HepG2 (cell line): ENCODE results near the gene ZNF22. TPM values are rescaled to one million over a fixed set of nuclear protein-coding genes. Genes with fewer than 3 reads are reported as not detected.

Experiments used
- ATAC-seq: fragments of 200-7000 bp; cut with Tn5 transposase; 3 replicates; pipeline ENCODE4 v1.9.1; 2020; ENCODE audit warnings: mild to moderate bottlenecking, moderate library complexity
- BruUV-seq: library from RNA; stranded (reverse); fragments of 400-500 nt; replicated peaks from 2 replicates; lab custom pipeline; 2021; lab: Mats Ljungman, UMichigan
- CTCF ChIA-PET: fragments of 300-600 bp; formaldehyde crosslinking; extraction: SDS; loops from one replicate; lab custom pipeline; 2021; ENCODE audit warnings: low total read pairs, inconsistent platforms, low intra/inter-chr PET ratio; lab: Yijun Ruan, JAX
- POLR2A ChIA-PET: fragments of 350-600 bp; sonication (Branson Sonifier 250); formaldehyde crosslinking; loops from one replicate; lab custom pipeline; 2020; ENCODE audit warnings: antibody characterized with exemption, inconsistent platforms; lab: Yijun Ruan, JAX
- DNase-seq: peaks from one replicate; pipeline ENCODE4 v3.0.0-alpha.2; 2015; ENCODE audit warnings: low spot score
- FAIRE-seq: peaks from 3 replicates; lab custom pipeline; 2011; peaks lifted over from hg19 to GRCh38; lab: Jason Lieb, UNC
- H2AFZ ChIP-seq: one replicate; pipeline ENCODE4 v1.6.1; 2011; ENCODE audit warnings: low read length, inconsistent platforms
- H3K27ac ChIP-seq: fragments of 300-600 bp; 3 replicates; pipeline ENCODE4 v1.8.0; 2011; ENCODE audit warnings: mixed run types, mild to moderate bottlenecking, mixed read lengths, low read length, inconsistent platforms; ENCODE audit not compliant: insufficient read depth; ENCODE audit errors: extremely low read length
- H3K27me3 ChIP-seq, 2 experiments: fragments of 200-600 bp in 1 of 2; 2 replicates in 1 of 2; 3 replicates in 1 of 2; pipeline versions ENCODE4 v1.6.0 to v1.8.0; 2011; ENCODE audit warnings: low read length in 2 of 2, mild to moderate bottlenecking in 2 of 2, moderate library complexity in 2 of 2, inconsistent platforms in 1 of 2; ENCODE audit not compliant: insufficient read depth in 2 of 2, control insufficient read depth in 1 of 2
- H3K36me3 ChIP-seq, 2 experiments: fragments of 200-600 bp in 1 of 2; replicated peaks in 1 of 2; 2 replicates in 1 of 2; 3 replicates in 1 of 2; pipeline versions ENCODE4 v1.5.1 to v1.8.0; 2011; ENCODE audit warnings: low read length in 2 of 2, inconsistent platforms in 1 of 2; ENCODE audit not compliant: insufficient read depth in 2 of 2, control insufficient read depth in 1 of 2
- H3K4me1 ChIP-seq: 2 replicates; pipeline ENCODE4 v1.5.1; 2012; ENCODE audit warnings: low read length, inconsistent platforms; ENCODE audit not compliant: insufficient read depth
- H3K4me2 ChIP-seq: 2 replicates; pipeline ENCODE4 v1.6.0; 2011; ENCODE audit warnings: low read depth, low read length, inconsistent platforms
- H3K4me3 ChIP-seq, 3 experiments: fragments of 200-600 bp in 1 of 3; sonication (generic), shearing (Covaris generic) in 1 of 3; replicated peaks in 1 of 3; 2 replicates each; pipeline ENCODE4 v1.5.1; 2011 to 2016; ENCODE audit warnings: low read length in 3 of 3, inconsistent platforms in 2 of 3, low read depth in 2 of 3, mild to moderate bottlenecking in 2 of 3, control low read depth in 1 of 3, mixed read lengths in 1 of 3; ENCODE audit not compliant: insufficient read depth in 1 of 3
- H3K79me2 ChIP-seq: one replicate; pipeline ENCODE4 v1.6.1; 2011; ENCODE audit warnings: low read length, inconsistent platforms; ENCODE audit not compliant: insufficient read depth
- H3K9ac ChIP-seq: 2 replicates; pipeline ENCODE4 v1.6.0; 2011; ENCODE audit warnings: mild to moderate bottlenecking, low read depth, low read length, inconsistent platforms; ENCODE audit not compliant: insufficient read depth
- H3K9me3 ChIP-seq: 2 replicates; pipeline ENCODE4 v1.5.1; 2012; ENCODE audit warnings: mild to moderate bottlenecking, low read length
- H4K20me1 ChIP-seq: 2 replicates; pipeline ENCODE4 v1.6.0; 2011; ENCODE audit warnings: inconsistent platforms, mild to moderate bottlenecking, low read length, moderate library complexity; ENCODE audit not compliant: insufficient read depth
- AGO2 ChIP-seq: fragments of 200-400 bp; formaldehyde crosslinking; optimal IDR thresholded peaks from 2 replicates; pipeline ENCODE3; 2017; ENCODE audit warnings: mild to moderate bottlenecking, low read depth, low read length, moderate library complexity
- GABPB1 ChIP-seq: IDR thresholded peaks from 2 replicates; pipeline ENCODE4 v1.6.1; 2016; ENCODE audit warnings: mild to moderate bottlenecking, missing genetic modification reagents, moderate library complexity, missing compliant biosample characterization
- KDM1A ChIP-seq: IDR thresholded peaks from 2 replicates; pipeline ENCODE4 v1.6.1; 2016; ENCODE audit warnings: missing compliant biosample characterization
- MYPOP ChIP-seq: sonication (generic); formaldehyde crosslinking; IDR thresholded peaks from 2 replicates; pipeline ENCODE4 v1.8.1; 2023; ENCODE audit warnings: mild to moderate bottlenecking, moderate library complexity, missing genetic modification reagents
- PHF5A ChIP-seq: IDR thresholded peaks from one replicate; pipeline ENCODE4 v1.6.1; 2018; ENCODE audit warnings: low read depth, missing genetic modification reagents; ENCODE audit not compliant: unreplicated experiment
- RBFOX2 ChIP-seq: fragments of 200-400 bp; formaldehyde crosslinking; IDR thresholded peaks from 2 replicates; pipeline ENCODE4 v1.6.1; 2017; ENCODE audit warnings: low read depth, mild to moderate bottlenecking, low read length
- RORA ChIP-seq: sonication (generic); formaldehyde crosslinking; IDR thresholded peaks from 2 replicates; pipeline ENCODE4 v1.5.0; 2020; ENCODE audit warnings: mild to moderate bottlenecking, missing genetic modification reagents, moderate library complexity
- SOX5 ChIP-seq: IDR thresholded peaks from 2 replicates; pipeline ENCODE4 v1.6.1; 2016; ENCODE audit warnings: borderline replicate concordance
- ZNF710 ChIP-seq: sonication (generic); formaldehyde crosslinking; IDR thresholded peaks from 2 replicates; pipeline ENCODE4 v1.5.0; 2020; ENCODE audit warnings: mild to moderate bottlenecking, missing genetic modification reagents, borderline replicate concordance
- ZNF775 ChIP-seq: sonication (generic); formaldehyde crosslinking; IDR thresholded peaks from 2 replicates; pipeline ENCODE4 v1.4.0; 2020; ENCODE audit warnings: missing genetic modification reagents, mild to moderate bottlenecking, moderate library complexity, borderline replicate concordance
- WGBS: methylation state at CpG from one replicate; pipeline ENCODE4 v1.1.6; 2017; ENCODE audit warnings: low lambda C conversion rate; 5-methylcytosine and 5-hydroxymethylcytosine counted together
- in situ Hi-C: cut with HindIII; loops from 2 replicates; pipeline ENCODE4 v1.10.0; 2017; ENCODE audit warnings: low pct_unique_long_range_greater_than_20kb; ENCODE audit not compliant: extremely low pct_ligation_motif_present
- intact Hi-C: fragments of 100-400 bp; cut with micrococcal nuclease; formaldehyde crosslinking; loops from one replicate; pipeline ENCODE4 v1.10.0; 2022; ENCODE audit not compliant: unreplicated experiment
- polyA plus RNA-seq, 8 experiments: library from polyadenylated mRNA; depleted of rRNA in 3 of 8; stranded (reverse) in 7 of 8; unstranded in 1 of 8; fragments of >200 nt; fragmentation: Illumina TruSeq in 4 of 8; extraction: Trizol in 4 of 8; gene quantifications; 2 replicates each; pipeline versions ENCODE4 v1.2.1 to v1.2.3, GENCODE V29; 2011 to 2016; ENCODE audit warnings: low read depth in 4 of 8, missing spikeins in 1 of 8, mixed read lengths in 1 of 8; ENCODE audit not compliant: insufficient read depth in 1 of 8
- total RNA-seq, 5 experiments: library from RNA; depleted of rRNA; stranded (reverse); fragments of >200 nt; fragmentation: Illumina TruSeq; extraction: Trizol; gene quantifications; 2 replicates each; pipeline ENCODE4 v1.2.3, GENCODE V29; 2016; ENCODE audit warnings: low read depth in 1 of 5

Gene ZNF22
- total and polyA plus RNA-seq, 2 of the 13 experiments (the other 11 are each of a cell fraction or from before 2014, with no cell fraction given) = 0.40 to 1.3 TPM

- POLR2A ChIA-PET = interaction anchor here (10.2 kb wide), 2 partner anchors 10 to 38 kb away, joined by 215 to 407 read pairs; partner anchors contain the start of gene RASSF4
- 100% methylated on average over 2 of the region's 6 CpGs for WGBS
These were observed 27.8 kb upstream of the ZNF22 start for GRCh38 chr10:44972874-44973306.

More at GRCh38 chr10:44972874-44973306, 27.8 kb upstream of the ZNF22 start:
- FAIRE-seq (no peak), ATAC-seq (no peak; the same call in 2 of the 3 replicates), DNase-seq (no peak)
- no TSS peak for BruUV-seq
- Histone ChIP-seq H3K79me2 (peaks cover 30% of the 10 kb centered on the region), H3K9me3 (no peaks in the 10 kb centered on the region), H3K4me3 (no peak overlapping the region), H4K20me1 (peaks cover 39% of the 10 kb centered on the region), H2AFZ (no peak overlapping the region), H3K27me3 (no peaks in the 10 kb centered on the region; a peak in 1 of 5 replicates), H3K36me3 (peaks cover 19 to 61% of the 10 kb centered on the region in 2 experiments; a peak in 4 of 5 replicates), H3K9ac (no peak overlapping the region), H3K4me2 (no peak overlapping the region), H3K4me1 (peaks cover 45% of the 10 kb centered on the region), H3K27ac (no peak overlapping the region)
- CTCF ChIA-PET = interaction anchor here (3.8 kb wide), 1 partner anchor 40 kb away, joined by 64 read pairs; no protein-coding TSS in a partner anchor
- TF ChIP-seq PHF5A (CRISPR knock-in tag) = no peak
- no peak for TF ChIP-seq KDM1A (CRISPR knock-in tag)
- 0 out of 2 replicates have a peak, but pooled peaks have one; percentile 3 for TF ChIP-seq GABPB1 (CRISPR knock-in tag)
- no peak for TF ChIP-seq RORA (CRISPR knock-in tag)
- no peak for TF ChIP-seq ZNF710
- no peak for TF ChIP-seq ZNF775
- no peak for TF ChIP-seq MYPOP (CRISPR knock-in tag)
- TF ChIP-seq SOX5 (CRISPR knock-in tag) = no peak
- peak; percentile 71 for TF ChIP-seq AGO2
- peak; percentile 32; the same call in 1 of the 2 replicates for TF ChIP-seq RBFOX2
- in situ Hi-C loops (loop anchor here (25.0 kb wide), 1 partner anchor 1561 kb away; the partner anchor contains the start of gene HNRNPF), intact Hi-C loops (no loop called here)
